ENCODE results near the gene IRX4.

The IRX4 gene

DNA sequence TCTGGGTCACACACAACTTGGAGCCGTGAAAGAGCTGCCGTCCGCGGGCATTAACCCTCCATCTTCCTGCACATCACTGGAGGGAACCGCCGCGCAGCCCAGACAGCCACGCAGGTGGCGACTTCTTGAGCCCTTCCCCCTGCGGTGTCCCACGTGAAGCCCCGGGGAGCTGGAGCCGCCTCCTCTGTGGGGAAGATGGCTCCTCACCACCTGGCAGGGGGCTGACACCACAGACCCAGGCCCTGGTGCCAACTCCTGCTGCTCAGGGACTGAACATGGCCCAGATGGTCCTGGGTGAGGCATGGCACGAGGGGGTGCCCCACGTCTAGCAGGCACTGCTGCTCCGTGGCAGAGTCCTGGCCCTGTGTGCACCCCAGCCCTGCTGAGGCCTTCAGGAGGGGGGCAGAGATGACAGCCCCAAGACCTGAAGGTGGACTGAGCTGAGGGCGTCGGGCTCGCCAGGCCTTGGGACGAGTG is 42.6 kb downstream of the IRX4 start:
- TF ChIP-seq GATA3 (IDR thresholded peaks at IDR 0.05; ENCODE audit: low read depth, low read length) (no peak), GATA2 (IDR thresholded peaks at IDR 0.05; ENCODE audit: low read depth, low read length) (no peak)

DNA sequence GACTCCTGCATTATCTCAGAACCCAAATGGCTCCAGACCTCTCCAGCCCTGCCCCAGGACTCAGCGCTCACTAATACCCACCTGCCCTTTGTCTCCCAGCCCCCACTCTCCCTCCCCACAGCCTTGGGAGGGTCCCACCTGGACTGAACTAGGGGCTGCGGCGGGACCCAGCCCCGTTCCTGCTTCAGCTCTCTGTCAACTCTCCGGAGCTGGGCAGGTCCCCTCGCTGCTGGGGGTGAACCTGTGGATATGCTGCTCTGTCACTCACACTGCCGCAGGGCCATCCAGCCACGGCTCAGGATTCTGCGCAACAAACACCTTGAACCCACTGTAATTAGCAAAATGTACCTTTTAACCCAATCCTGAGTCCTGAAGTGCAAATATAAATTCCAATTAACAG is 44.7 kb downstream of the IRX4 start:
- TF ChIP-seq GATA3 (IDR thresholded peaks at IDR 0.05; ENCODE audit: low read depth, low read length) (no peak), GATA2 (IDR thresholded peaks at IDR 0.05; ENCODE audit: low read depth, low read length) (no peak)

DNA sequence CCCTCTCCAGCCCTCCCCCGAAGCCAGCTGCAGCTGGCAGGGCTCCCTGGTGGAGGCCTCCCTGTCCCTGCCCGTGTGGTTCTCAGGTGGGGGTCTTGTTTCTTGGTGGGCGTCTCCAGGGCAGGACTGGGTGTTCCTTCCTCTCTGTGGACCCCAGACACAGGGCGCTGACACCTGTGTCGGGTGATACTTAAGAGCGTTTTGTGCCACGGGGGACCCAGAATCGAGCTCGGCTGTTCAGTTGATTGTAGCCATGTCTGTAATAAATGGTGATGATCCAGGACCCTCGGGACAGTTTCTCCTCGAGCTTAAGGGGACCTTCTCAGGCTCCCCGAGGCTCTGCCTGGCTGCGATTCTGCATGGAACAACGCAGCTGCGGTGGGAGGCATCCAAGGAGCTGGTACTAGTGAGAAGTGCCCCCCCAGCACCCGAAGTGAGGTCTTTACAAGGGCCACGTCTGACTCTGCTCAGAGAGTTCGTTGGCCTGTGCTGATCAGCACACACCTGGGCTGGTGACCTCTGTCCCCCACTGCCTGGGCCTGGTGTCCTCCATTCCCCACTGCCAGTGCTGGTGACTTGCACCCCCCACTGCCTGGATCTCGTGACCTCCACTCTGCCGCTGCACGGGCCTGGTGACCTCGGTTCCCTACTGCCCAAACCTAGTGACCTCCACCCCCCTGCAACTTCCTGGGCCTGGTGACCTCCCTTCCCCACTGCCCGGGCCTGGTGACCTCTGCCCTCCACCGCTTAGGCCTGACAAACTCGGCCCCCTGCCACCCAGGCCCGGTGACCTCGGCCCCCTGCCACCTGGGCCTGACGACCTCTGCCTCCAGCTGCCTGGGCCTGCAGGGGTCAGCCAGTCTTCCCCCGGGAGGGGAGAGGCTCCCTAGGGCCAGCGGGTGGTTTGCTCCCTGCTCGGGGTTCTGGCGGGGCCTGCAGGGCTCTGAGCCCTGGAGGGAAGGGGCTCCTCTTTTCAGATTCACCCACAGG is 45.5 kb downstream of the IRX4 start:
- no peak for TF ChIP-seq GATA2 (IDR thresholded peaks at IDR 0.05; ENCODE audit: low read depth, low read length)
- TF ChIP-seq GATA3 (IDR thresholded peaks at IDR 0.05; ENCODE audit: low read depth, low read length), result no peak

DNA sequence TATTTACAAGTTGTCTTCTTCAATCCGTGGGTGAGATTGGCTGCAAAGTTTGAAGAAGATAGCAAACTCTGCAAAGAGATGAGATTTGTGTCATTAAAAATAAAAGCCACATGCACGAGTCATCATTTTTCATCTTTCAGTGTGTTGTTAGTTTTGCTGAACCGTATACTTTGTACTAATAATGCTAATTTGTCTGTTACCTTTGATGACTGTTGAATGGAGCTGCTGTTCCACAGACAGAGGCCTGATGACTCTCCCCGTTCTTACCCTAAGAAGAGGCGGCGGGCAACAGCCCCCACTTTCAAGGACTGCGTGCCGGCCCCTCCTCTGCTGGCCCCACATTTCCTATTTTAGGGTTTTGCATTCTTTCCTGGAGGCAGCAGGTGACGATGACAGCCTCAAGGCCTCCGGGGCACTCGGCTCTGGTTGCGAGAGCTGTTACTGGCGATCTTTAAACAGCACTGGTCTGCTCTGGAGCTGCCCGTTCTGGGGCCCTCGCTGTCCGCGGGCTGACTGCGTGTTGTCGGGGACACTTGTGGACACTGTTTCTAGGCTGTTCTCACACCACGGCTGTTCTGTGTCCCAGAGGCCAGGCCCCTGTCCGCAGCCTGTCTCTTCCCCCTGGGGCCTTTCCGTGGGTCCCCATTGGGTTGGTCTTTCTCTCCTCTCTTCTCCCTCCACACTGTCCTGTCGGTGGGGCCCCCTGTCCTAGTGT is 46.4 kb downstream of the IRX4 start:
- no peak for TF ChIP-seq GATA3 (IDR thresholded peaks at IDR 0.05; ENCODE audit: low read depth, low read length)
- no peak for TF ChIP-seq GATA2 (IDR thresholded peaks at IDR 0.05; ENCODE audit: low read depth, low read length)

DNA sequence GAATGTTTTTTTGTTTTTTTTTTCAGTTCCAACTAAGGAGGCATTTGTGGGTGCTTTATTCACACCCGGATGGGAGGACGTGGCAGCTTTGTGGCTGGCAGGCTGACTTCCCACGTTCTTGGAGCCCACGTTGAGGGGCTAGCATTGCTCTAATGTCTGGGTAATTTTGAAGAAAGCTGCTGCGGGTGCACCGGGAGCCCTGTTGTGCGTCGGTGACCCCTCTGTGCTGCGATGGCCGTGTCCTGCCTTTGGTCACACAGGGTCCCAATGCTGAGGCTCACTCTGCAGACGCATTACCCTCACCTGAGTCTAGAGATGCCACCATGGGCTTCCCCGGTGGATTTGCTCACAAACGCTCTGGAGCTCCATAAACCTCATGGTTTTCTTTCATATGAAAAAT is 47.3 kb downstream of the IRX4 start:
- TF ChIP-seq GATA3 (IDR thresholded peaks at IDR 0.05; ENCODE audit: low read depth, low read length) (no peak), GATA2 (IDR thresholded peaks at IDR 0.05; ENCODE audit: low read depth, low read length) (no peak)

DNA sequence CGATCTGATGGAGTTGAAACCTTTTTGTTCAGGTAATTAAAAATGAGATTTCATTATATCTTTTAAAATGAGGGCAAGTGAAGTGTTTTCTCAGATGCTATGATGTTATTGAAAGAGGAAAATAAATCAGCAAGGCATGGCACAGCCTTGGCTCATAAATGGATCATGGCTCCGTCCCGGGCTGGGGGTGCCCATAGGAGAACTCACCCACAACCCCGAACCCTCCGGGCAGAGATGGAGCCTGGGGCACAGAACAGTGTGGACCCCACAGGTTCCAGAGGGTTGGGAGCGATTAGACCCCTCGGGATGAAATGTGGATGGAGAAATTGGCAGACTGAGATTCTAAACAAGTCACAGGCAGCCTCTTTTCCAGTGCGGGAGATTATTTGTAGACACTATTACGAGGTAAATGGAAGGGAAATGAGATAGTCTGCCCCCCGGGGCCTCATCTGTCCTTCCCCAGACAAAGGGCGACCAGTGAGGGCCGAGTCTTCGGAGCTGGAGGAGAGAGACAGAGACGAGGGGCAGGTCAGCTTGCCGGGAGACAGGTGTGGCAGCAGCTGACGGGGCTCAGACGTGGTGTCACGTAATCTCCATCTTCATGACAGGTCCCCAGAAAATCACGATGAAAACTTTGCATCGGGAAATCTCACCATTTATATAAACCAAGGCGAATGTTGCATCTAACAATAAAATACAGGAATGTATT is 47.9 kb downstream of the IRX4 start:
- TF ChIP-seq GATA2 (IDR thresholded peaks at IDR 0.05; ENCODE audit: low read depth, low read length) (no peak), GATA3 (IDR thresholded peaks at IDR 0.05; ENCODE audit: low read depth, low read length) (no peak)

DNA sequence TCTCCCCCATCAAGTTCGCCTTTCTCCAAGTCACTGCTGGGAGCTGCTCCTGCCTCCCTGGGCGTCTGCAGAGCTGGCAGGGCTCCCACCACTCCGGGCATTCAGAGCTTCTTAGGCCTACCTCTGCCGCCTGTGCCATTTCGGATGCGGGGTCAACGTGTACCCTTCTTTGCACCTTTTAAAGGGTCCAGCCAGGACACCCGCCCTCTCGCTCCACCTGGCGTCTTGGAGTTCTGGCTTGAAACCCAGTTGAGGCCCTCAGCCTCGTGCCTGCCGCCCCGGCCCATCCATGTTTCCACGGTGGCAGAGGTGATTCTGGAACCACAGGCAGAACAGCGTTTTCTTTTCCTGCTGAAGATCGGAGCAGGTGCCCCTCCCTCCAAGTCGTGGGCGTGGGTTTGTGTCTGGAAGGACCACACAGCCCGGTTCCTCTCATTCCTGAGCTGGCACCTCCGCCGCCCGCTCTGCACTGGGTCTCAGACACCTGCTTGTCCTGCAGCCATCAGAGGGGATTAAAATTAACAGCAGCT is 48.6 kb downstream of the IRX4 start:
- no peak for TF ChIP-seq GATA3 (IDR thresholded peaks at IDR 0.05; ENCODE audit: low read depth, low read length)
- no peak for TF ChIP-seq GATA2 (IDR thresholded peaks at IDR 0.05; ENCODE audit: low read depth, low read length)

DNA sequence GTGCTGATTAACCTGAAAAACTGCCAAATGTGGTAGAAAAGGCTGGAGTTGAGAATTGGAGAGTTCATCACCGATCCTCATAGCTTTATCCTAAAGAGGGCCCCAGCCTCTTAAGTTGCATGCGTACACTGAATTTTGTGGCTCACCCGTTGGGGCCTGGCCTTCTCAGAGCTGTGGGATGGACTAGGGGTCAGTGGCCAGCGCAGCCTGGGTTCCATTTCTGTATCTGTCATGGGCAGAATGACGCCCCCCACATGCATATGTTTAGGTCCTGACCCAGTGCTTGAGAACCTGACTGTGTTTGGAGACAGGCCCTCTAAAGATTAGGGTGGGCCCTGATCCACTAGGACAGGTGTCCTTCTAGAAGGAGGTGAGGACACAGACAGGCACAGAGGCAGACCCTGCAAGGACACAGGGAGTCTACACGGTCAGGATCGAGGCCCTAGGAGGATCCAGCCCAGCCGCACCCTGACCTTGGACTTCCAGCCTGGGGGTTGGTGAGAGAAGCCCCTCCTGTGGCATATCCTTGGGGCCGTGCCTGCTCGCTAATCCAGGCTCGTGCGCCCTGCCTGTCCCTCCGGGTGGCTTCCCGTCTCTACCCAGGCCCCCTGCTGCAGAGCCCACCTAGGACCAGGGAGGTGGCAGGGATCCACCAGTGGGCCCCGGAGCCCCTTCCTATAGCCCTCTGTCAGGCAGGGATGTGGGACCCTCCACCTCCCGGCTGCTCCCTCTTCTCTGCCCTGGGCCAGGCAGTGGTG is 49.3 kb downstream of the IRX4 start:
- no peak for TF ChIP-seq GATA2 (IDR thresholded peaks at IDR 0.05; ENCODE audit: low read depth, low read length)
- no peak for TF ChIP-seq GATA3 (IDR thresholded peaks at IDR 0.05; ENCODE audit: low read depth, low read length)

DNA sequence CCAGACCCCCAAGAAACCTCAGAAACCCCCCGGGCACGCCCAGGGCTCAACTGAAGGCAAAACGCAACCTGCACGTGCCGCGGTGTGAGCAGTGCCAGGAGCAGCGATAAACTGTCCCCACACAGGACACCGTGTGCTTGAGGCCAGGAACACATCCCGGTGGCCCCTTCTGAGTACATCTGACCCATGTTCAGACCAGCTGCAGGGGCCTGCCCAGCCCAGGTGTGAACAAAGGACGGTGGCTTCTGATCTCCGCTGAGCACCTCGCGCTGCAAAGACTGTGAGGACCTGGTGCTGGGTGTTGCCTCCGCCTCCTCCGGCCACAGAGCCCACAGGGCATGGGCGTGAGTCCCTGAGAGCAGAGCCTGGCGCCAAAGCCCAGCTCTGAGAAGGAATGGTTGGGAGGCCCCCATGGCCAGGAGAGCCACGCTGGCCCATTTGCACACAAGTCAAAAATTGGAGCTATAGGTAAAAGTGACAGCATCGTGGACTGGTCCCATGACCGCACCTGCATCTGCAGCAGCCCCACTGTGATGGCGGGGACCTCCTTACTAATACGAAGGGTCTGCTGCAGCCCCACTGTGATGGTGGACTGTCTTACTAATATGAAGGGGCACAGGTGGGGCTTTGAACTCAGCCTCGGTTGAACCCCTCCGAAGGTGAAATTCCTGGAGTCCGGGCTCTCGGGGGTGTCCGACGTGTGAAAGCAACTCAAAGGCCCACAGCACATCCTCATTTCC is 50.0 kb downstream of the IRX4 start:
- TF ChIP-seq GATA2 (IDR thresholded peaks at IDR 0.05; ENCODE audit: low read depth, low read length), result no peak
- no peak for TF ChIP-seq GATA3 (IDR thresholded peaks at IDR 0.05; ENCODE audit: low read depth, low read length)

DNA sequence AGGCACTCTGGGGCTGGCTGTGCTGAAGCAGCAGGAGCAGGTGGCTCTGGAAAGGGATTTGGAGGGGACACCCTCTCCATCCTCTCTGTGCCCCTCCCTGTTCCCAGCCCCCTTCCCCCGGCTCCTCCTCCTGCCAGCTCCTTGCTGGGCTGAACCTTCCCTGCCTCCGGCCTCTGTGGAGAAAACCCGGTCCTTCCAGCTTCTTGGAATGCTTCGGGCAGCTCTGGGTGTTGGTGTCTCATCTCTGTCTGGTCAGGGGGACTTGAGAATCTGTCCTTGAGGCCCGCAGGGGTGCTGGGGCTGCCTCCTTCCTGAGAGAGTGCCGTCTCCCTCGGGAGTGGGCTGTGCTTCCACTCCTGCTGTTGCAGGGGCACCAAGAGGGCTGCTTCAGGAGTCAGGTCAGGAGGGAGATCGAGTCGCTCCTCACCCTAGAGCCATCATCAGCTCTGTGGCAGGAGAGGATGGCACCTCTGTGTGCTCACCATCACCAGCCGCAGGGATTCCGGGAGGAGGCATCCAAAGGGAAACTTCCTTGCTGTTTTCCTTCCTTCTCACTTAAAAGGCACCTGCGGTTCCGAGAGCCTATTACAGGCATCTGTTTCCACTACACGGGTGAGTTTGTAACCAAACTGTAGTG is 50.9 kb downstream of the IRX4 start:
- TF ChIP-seq GATA3 (IDR thresholded peaks at IDR 0.05; ENCODE audit: low read depth, low read length), result no peak
- no peak for TF ChIP-seq GATA2 (IDR thresholded peaks at IDR 0.05; ENCODE audit: low read depth, low read length)

DNA sequence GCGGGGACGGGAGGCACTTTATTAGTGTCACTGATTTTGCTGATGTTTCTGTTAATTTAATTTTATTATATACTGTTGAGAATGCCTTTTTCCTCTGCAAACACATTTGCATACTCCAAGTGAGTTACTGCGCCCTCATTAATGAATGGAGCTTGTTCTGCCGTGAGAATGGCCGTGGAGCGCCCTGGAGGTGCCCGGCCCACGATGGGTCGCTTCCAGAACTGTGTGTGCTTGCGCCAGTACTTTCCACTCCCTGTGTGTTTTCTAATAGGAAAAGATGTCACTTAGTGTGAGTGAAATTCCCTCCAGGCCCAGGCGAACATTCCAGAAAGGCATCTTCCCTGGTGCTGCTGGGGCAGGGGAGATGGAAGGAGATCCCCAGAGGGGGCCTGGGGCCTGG is 51.5 kb downstream of the IRX4 start:
- no peak for TF ChIP-seq GATA2 (IDR thresholded peaks at IDR 0.05; ENCODE audit: low read depth, low read length)
- TF ChIP-seq GATA3 (IDR thresholded peaks at IDR 0.05; ENCODE audit: low read depth, low read length), result no peak

DNA sequence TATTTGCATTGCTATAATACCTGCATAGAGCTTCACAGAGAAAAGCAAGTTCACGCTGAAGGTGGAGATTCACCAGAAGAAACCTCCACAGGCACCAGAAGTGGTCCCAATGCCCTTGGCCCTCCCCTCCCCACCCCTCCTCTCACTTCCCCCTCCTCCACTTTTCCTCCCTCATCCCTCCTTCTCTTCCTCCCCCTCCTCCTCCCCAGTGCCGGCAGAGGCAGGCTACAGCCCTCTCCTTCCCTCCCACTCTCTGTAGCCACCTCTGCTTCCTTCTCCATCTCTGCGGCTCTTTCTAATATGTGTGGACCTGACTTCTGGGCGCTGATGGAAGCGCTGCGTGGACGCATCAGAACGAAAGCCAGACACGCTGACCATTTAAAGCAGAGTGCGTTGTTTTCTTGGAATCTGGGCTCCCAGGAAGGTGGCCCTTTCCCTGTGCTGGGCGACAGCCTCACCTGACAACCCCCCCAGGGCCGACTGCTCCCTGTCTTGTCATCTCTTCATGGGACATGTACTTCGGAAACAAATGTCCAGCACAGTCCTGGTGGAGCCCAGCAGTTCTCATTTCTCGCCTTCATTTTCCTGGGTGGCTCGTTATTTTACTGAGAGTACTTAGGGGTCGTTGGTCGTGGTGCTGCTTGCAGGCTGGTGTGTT is 52.0 kb downstream of the IRX4 start:
- TF ChIP-seq GATA3 (IDR thresholded peaks at IDR 0.05; ENCODE audit: low read depth, low read length), result no peak
- TF ChIP-seq GATA2 (IDR thresholded peaks at IDR 0.05; ENCODE audit: low read depth, low read length), result no peak
